OCI-LY3 (cell line): Measurements from ENCODE around the gene EDN1.

Experiments
- H2AFZ ChIP-seq: fragments of 200-600, 300-600 bp; shearing (Covaris generic); 2 replicates; pipeline ENCODE4 v1.6.0; 2014; ENCODE audit warnings: antibody characterized with exemption, low read depth, low read length
- H3K27ac ChIP-seq: fragments of 200-600, 300-600 bp; sonication (generic); 2 replicates; pipeline ENCODE4 v1.5.1; 2014; ENCODE audit warnings: mild to moderate bottlenecking, low read length, moderate library complexity, mixed read lengths
- H3K27me3 ChIP-seq: fragments of 200-600, 300-600 bp; sonication (generic); 2 replicates; pipeline ENCODE4 v1.6.1; 2014; ENCODE audit warnings: low read depth, low read length, mixed read lengths
- H3K36me3 ChIP-seq: fragments of 200-600, 300-600 bp; sonication (generic); replicated peaks from 2 replicates; pipeline ENCODE3; 2014; ENCODE audit warnings: low read depth, low read length, mixed read lengths
- H3K4me1 ChIP-seq: fragments of 300-600, 200-600 bp; sonication (generic); 2 replicates; pipeline ENCODE4 v1.6.1; 2014; ENCODE audit warnings: low read length, mixed read lengths
- H3K4me2 ChIP-seq: fragments of 200-600, 300-600 bp; sonication (generic); 2 replicates; pipeline ENCODE4 v1.6.1; 2014; ENCODE audit warnings: low read length, mixed read lengths
- H3K4me3 ChIP-seq: fragments of 300-600, 200-600 bp; sonication (generic); 2 replicates; pipeline ENCODE4 v1.5.1; 2014; ENCODE audit warnings: antibody characterized with exemption, mild to moderate bottlenecking, low read length, moderate library complexity
- H3K79me2 ChIP-seq: fragments of 300-600, 200-600 bp; shearing (Covaris generic); 2 replicates; pipeline ENCODE4 v1.6.1; 2014; ENCODE audit warnings: mild to moderate bottlenecking, low read length, mixed read lengths
- H3K9ac ChIP-seq: fragments of 300-600, 200-600 bp; shearing (Covaris generic); 2 replicates; pipeline ENCODE4 v1.6.0; 2014; ENCODE audit warnings: mild to moderate bottlenecking, low read length, moderate library complexity
- H3K9me3 ChIP-seq: fragments of 200-600, 300-600 bp; shearing (Covaris generic); 2 replicates; pipeline ENCODE4 v1.6.1; 2014; ENCODE audit warnings: low read length, mixed read lengths; ENCODE audit not compliant: insufficient read depth
- H4K20me1 ChIP-seq: fragments of 200-600, 300-600 bp; sonication (generic); 2 replicates; pipeline ENCODE4 v1.6.1; 2016; ENCODE audit warnings: low read length, mixed read lengths; ENCODE audit not compliant: insufficient read depth
- CTCF ChIP-seq: fragments of 200-600, 300-600 bp; sonication (generic); IDR thresholded peaks from 2 replicates; pipeline ENCODE4 v1.5.1; 2014; ENCODE audit warnings: antibody characterized with exemption, low read length, low read depth
- EZH2phosphoT487 ChIP-seq: fragments of 200-600 bp; shearing (Covaris generic); IDR thresholded peaks from 2 replicates; pipeline ENCODE4 v1.6.1; 2018; ENCODE audit warnings: antibody characterized with exemption, mixed run types, low read depth

EDN1 gene

GRCh38 chr6:12245763-12246718, 44.1 kb upstream of the EDN1 start:
- H3K36me3 ChIP-seq: no peaks in the 10 kb centered on the region
- H3K4me1 ChIP-seq: no peaks in the 10 kb centered on the region
- no peaks in the 10 kb centered on the region for H4K20me1 ChIP-seq
- no peaks in the 10 kb centered on the region for H3K79me2 ChIP-seq
- no peak overlapping the region for H2AFZ ChIP-seq
- no peaks in the 10 kb centered on the region for H3K9me3 ChIP-seq
- no peak overlapping the region for H3K27ac ChIP-seq
- no peak for TF ChIP-seq CTCF
- TF ChIP-seq EZH2phosphoT487: no peak
- no peak overlapping the region for H3K4me2 ChIP-seq
- H3K27me3 ChIP-seq: peaks cover 9% of the 10 kb centered on the region
- H3K4me3 ChIP-seq: no peak overlapping the region
- no peak overlapping the region for H3K9ac ChIP-seq

GRCh38 chr6:12246900-12247299, 43.3 kb upstream of the EDN1 start:
- Histone ChIP-seq H2AFZ (no peak overlapping the region), H4K20me1 (no peaks in the 10 kb centered on the region), H3K4me1 (no peaks in the 10 kb centered on the region), H3K4me3 (no peak overlapping the region), H3K9me3 (no peaks in the 10 kb centered on the region), H3K9ac (no peak overlapping the region), H3K36me3 (no peaks in the 10 kb centered on the region), H3K27me3 (peaks cover 13% of the 10 kb centered on the region), H3K4me2 (no peak overlapping the region), H3K27ac (no peak overlapping the region), H3K79me2 (no peaks in the 10 kb centered on the region)
- TF ChIP-seq EZH2phosphoT487: no peak
- no peak for TF ChIP-seq CTCF

- TF ChIP-seq CTCF (no peak), EZH2phosphoT487 (no peak)
- Histone ChIP-seq H3K9ac (no peak overlapping the region), H3K27me3 (peaks cover 15% of the 10 kb centered on the region), H3K79me2 (no peaks in the 10 kb centered on the region), H3K27ac (no peak overlapping the region), H3K9me3 (no peaks in the 10 kb centered on the region), H3K4me2 (no peak overlapping the region), H4K20me1 (no peaks in the 10 kb centered on the region), H2AFZ (no peak overlapping the region), H3K4me1 (no peaks in the 10 kb centered on the region), H3K4me3 (no peak overlapping the region), H3K36me3 (no peaks in the 10 kb centered on the region)
Observed at GRCh38 chr6:12249541-12250382, 40.4 kb upstream of the EDN1 start.

GRCh38 chr6:12250383-12250770, 39.8 kb upstream of the EDN1 start:
- TF ChIP-seq CTCF (no peak), EZH2phosphoT487 (no peak)
- H3K79me2 ChIP-seq: no peaks in the 10 kb centered on the region
- no peaks in the 10 kb centered on the region for H3K4me1 ChIP-seq
- H3K9ac ChIP-seq: no peak overlapping the region
- no peaks in the 10 kb centered on the region for H3K36me3 ChIP-seq
- H3K27ac ChIP-seq: no peak overlapping the region
- no peak overlapping the region for H3K4me3 ChIP-seq
- no peaks in the 10 kb centered on the region for H3K9me3 ChIP-seq
- H3K27me3 ChIP-seq: peaks cover 12% of the 10 kb centered on the region
- no peak overlapping the region for H3K4me2 ChIP-seq
- H4K20me1 ChIP-seq: no peaks in the 10 kb centered on the region
- H2AFZ ChIP-seq: no peak overlapping the region
